K562 (cell line): Measurements from ENCODE around the gene RSRC1. TPM values are rescaled to one million over a fixed set of nuclear protein-coding genes. Genes with fewer than 3 reads are reported as not detected.
A peak's percentile ranks its signal among the peaks of the same experiment; 100 is the strongest.

ENCODE experiments used
- CBX5 ChIP-seq: IDR thresholded peaks from 2 replicates; pipeline ENCODE4 v1.6.1; 2014; ENCODE audit warnings: low read depth, borderline replicate concordance
- CHD2 ChIP-seq: IDR thresholded peaks from 2 replicates; pipeline ENCODE4 v1.6.1; 2011; ENCODE audit warnings: low read depth, low read length
- CLOCK ChIP-seq: fragments of 250-450 bp; sonication (Bioruptor Pico); IDR thresholded peaks from 2 replicates; pipeline ENCODE4 v1.4.0; 2020; ENCODE audit warnings: mild to moderate bottlenecking, moderate library complexity, borderline replicate concordance
- CTCF ChIP-seq, 3 experiments: IDR thresholded peaks in 2 of 3; conservative IDR thresholded peaks in 1 of 3; 2 replicates each; pipeline ENCODE4 v1.5.1; 2011 to 2012; ENCODE audit warnings: low read length in 3 of 3, mild to moderate bottlenecking in 3 of 3, control low read depth in 2 of 3, improper control_type of control experiment in 1 of 3, inconsistent platforms in 1 of 3, low read depth in 1 of 3, mixed read lengths in 1 of 3, moderate library complexity in 1 of 3; ENCODE audit not compliant: insufficient read depth in 2 of 3
- DACH1 ChIP-seq: fragments of 450-650 bp; IDR thresholded peaks from 2 replicates; pipeline ENCODE4 v1.6.1; 2018; ENCODE audit not compliant: partially characterized antibody
- EHMT2 ChIP-seq: fragments of 450-650 bp; IDR thresholded peaks from 2 replicates; pipeline ENCODE4 v1.6.1; 2018; ENCODE audit warnings: antibody characterized with exemption
- FOXP1 ChIP-seq: sonication (generic); formaldehyde crosslinking; IDR thresholded peaks from 2 replicates; pipeline ENCODE4 v1.8.0; 2022; ENCODE audit warnings: mild to moderate bottlenecking, missing genetic modification reagents
- GTF2A2 ChIP-seq: IDR thresholded peaks from 2 replicates; pipeline ENCODE4 v1.6.1; 2016; ENCODE audit warnings: mild to moderate bottlenecking, missing genetic modification characterization, missing compliant biosample characterization
- KAT7 ChIP-seq: sonication (generic); formaldehyde crosslinking; IDR thresholded peaks from 2 replicates; pipeline ENCODE4 v1.8.0; 2022; ENCODE audit warnings: missing genetic modification reagents, mild to moderate bottlenecking, borderline replicate concordance
- MYC ChIP-seq, 2 experiments: fragments of 250-450 bp in 1 of 2; sonication (Bioruptor Pico) in 1 of 2; IDR thresholded peaks; 2 replicates each; pipeline versions ENCODE4 v1.5.1 to v1.6.1; 2012 to 2021; ENCODE audit warnings: low read depth in 2 of 2, borderline replicate concordance in 1 of 2, improper control_type of control experiment in 1 of 2, low read length in 1 of 2, mild to moderate bottlenecking in 1 of 2, moderate library complexity in 1 of 2
- MYNN ChIP-seq, 2 experiments: sonication (generic); formaldehyde crosslinking in 1 of 2; IDR thresholded peaks; 2 replicates each; pipeline versions ENCODE4 v1.5.0 to v1.6.1; 2016 to 2020; ENCODE audit warnings: antibody characterized with exemption in 1 of 2, missing genetic modification reagents in 1 of 2
- NFIX ChIP-seq: fragments of 250-450 bp; sonication (Bioruptor Pico); IDR thresholded peaks from 2 replicates; pipeline ENCODE4 v1.4.0; 2020; ENCODE audit warnings: low read depth, mild to moderate bottlenecking, moderate library complexity
- NFXL1 ChIP-seq: fragments of 450-650 bp; formaldehyde crosslinking; IDR thresholded peaks from 2 replicates; pipeline ENCODE4 v1.4.0; 2021; ENCODE audit warnings: mild to moderate bottlenecking
- PML ChIP-seq: IDR thresholded peaks from 2 replicates; pipeline ENCODE4 v1.6.1; 2012; ENCODE audit warnings: low read length, inconsistent platforms
- RFX7 ChIP-seq: fragments of 250-450 bp; sonication (Bioruptor Pico); IDR thresholded peaks from 2 replicates; pipeline ENCODE4 v1.5.1; 2021; ENCODE audit warnings: mild to moderate bottlenecking
- TAL1 ChIP-seq: fragments of 450-650 bp; IDR thresholded peaks from 2 replicates; pipeline ENCODE4 v1.6.1; 2016; ENCODE audit warnings: mild to moderate bottlenecking
- TGIF2 ChIP-seq: sonication (generic); formaldehyde crosslinking; IDR thresholded peaks from 2 replicates; pipeline ENCODE4 v1.8.1; 2022; ENCODE audit warnings: mild to moderate bottlenecking, missing genetic modification reagents, moderate library complexity
- U2AF1 ChIP-seq: fragments of 200-400 bp; formaldehyde crosslinking; optimal IDR thresholded peaks from 2 replicates; pipeline ENCODE3; 2017; ENCODE audit warnings: mild to moderate bottlenecking, low read depth, low read length, moderate library complexity
- ZC3H4 ChIP-seq: sonication (generic); formaldehyde crosslinking; IDR thresholded peaks from 2 replicates; pipeline ENCODE4 v1.9.0; 2021; ENCODE audit warnings: missing genetic modification reagents, borderline replicate concordance
- ZC3H8 ChIP-seq: fragments of 450-650 bp; IDR thresholded peaks from 2 replicates; pipeline ENCODE4 v1.6.1; 2017
- ZFP1 ChIP-seq: fragments of 450-650 bp; formaldehyde crosslinking; IDR thresholded peaks from 2 replicates; pipeline ENCODE4 v1.4.0; 2020; ENCODE audit warnings: mild to moderate bottlenecking, mixed read lengths
- ZNF165 ChIP-seq: fragments of 250-450 bp; sonication (Bioruptor Pico); IDR thresholded peaks from 2 replicates; pipeline ENCODE4 v1.4.0; 2020; ENCODE audit warnings: borderline replicate concordance
- ZNF324 ChIP-seq: fragments of 250-450 bp; sonication (Bioruptor Pico); IDR thresholded peaks from 2 replicates; pipeline ENCODE4 v1.4.0; 2020; ENCODE audit warnings: mild to moderate bottlenecking
- ZNF644 ChIP-seq: fragments of 200-800 bp; sonication (Bioruptor generic); IDR thresholded peaks from 2 replicates; pipeline ENCODE4 v1.6.1; 2016; ENCODE audit warnings: low read depth, missing genetic modification characterization, missing compliant biosample characterization
- ZNF766 ChIP-seq: fragments of 200-800 bp; sonication (Bioruptor generic); conservative IDR thresholded peaks from 2 replicates; pipeline ENCODE4 v1.6.1; 2016; ENCODE audit warnings: missing genetic modification characterization, missing compliant biosample characterization
- ZNF77 ChIP-seq: fragments of 250-450 bp; sonication (Bioruptor Pico); IDR thresholded peaks from 2 replicates; pipeline ENCODE4 v1.5.0; 2020
- polyA plus RNA-seq, 8 experiments: library from polyadenylated mRNA; depleted of rRNA in 4 of 8; stranded (reverse) in 5 of 8; unstranded in 3 of 8; fragments of >200 nt; fragmentation: Nextera tagmentation in 2 of 8; fragmentation: Illumina TruSeq in 1 of 8; extraction: Ambion mirVana in 2 of 8; extraction: Trizol in 1 of 8; gene quantifications; 2 replicates each; pipeline versions ENCODE4 v1.2.1 to v1.2.3, GENCODE V29; 2011 to 2014; ENCODE audit warnings: inconsistent platforms in 1 of 8, missing spikeins in 1 of 8
- total RNA-seq, 7 experiments: library from RNA; depleted of rRNA in 6 of 7; stranded (reverse); fragments of >200 nt in 6 of 7; fragmentation: Illumina TruSeq in 2 of 7; extraction: Trizol in 2 of 7; gene quantifications; 2 replicates each; pipeline versions ENCODE4 v1.2.1 to v1.2.3, GENCODE V29; 2011 to 2021; ENCODE audit warnings: low replicate concordance in 1 of 7

Gene RSRC1
- total and polyA plus RNA-seq, 9 of the 15 experiments (the other 6 are each of a cell fraction or from before 2014, with no cell fraction given) = 19.3 to 128 (median 75.5) TPM

- no peak for TF ChIP-seq ZNF766 (CRISPR knock-in tag)
- TF ChIP-seq ZNF165 = no peak
- TF ChIP-seq GTF2A2 = no peak
- TF ChIP-seq NFXL1 (CRISPR knock-in tag) = no peak
- peak; percentile 83 for TF ChIP-seq MYC (IDR thresholded peaks at IDR 0.05; ENCODE audit: low read depth, low read length)
- TF ChIP-seq MYC (CRISPR knock-in tag; IDR thresholded peaks at IDR 0.05; ENCODE audit: borderline replicate concordance, low read depth) = no peak
- TF ChIP-seq NFIX = no peak
- TF ChIP-seq MYNN (IDR thresholded peaks at IDR 0.05) = no peak
- no peak for TF ChIP-seq MYNN (CRISPR knock-in tag; IDR thresholded peaks at IDR 0.05)
- peak in 2 of 3 experiments; percentile 1 to 15; a peak in 2 of 6 replicates for TF ChIP-seq CTCF (IDR thresholded peaks at IDR 0.05 in 2 of 3, conservative IDR thresholded peaks at IDR 0.05 in 1 of 3; ENCODE audit: insufficient read depth in 2 of 3, low read depth in 1 of 3, low read length in 3 of 3)
- peak; percentile 97; the same call in 1 of the 2 replicates for TF ChIP-seq KAT7 (CRISPR knock-in tag)
- 0 out of 2 replicates have a peak, but pooled peaks have one; percentile 29 for TF ChIP-seq TGIF2 (CRISPR knock-in tag)
- TF ChIP-seq ZNF77 = no peak
- TF ChIP-seq TAL1 = no peak
- TF ChIP-seq ZNF324 (CRISPR knock-in tag) = no peak
- TF ChIP-seq U2AF1 = no peak
- no peak for TF ChIP-seq ZC3H8
- TF ChIP-seq DACH1 = no peak
- TF ChIP-seq CHD2 = peak; percentile 10; the same call in 1 of the 2 replicates
- peak; percentile 69; the same call in 1 of the 2 replicates for TF ChIP-seq PML
- no peak for TF ChIP-seq EHMT2
- TF ChIP-seq FOXP1 (CRISPR knock-in tag) = peak; percentile 82; the same call in 1 of the 2 replicates
- TF ChIP-seq ZFP1 = no peak
- TF ChIP-seq ZNF644 = no peak
- TF ChIP-seq RFX7 = no peak
- TF ChIP-seq CBX5 = no peak
- no peak for TF ChIP-seq ZC3H4 (CRISPR knock-in tag)
- no peak for TF ChIP-seq CLOCK (CRISPR knock-in tag)
These were observed at the start of gene RSRC1 (continued) for GRCh38 chr3:158109804-158110657.
